Heart left ventricle (tissue), 13 donors: ENCODE data around the gene TUSC2.
"Not testable (repeated sequence)": the region's sequence is repeated elsewhere in the genome, so short reads cannot be mapped to it uniquely, and the experiment has no call there.

ENCODE experiments used
- POLR2A ChIP-seq, 2 donors: fragments of 450-650 bp; IDR thresholded peaks; one replicate each; pipeline ENCODE4 v1.6.1; 2017; ENCODE audit warnings: antibody characterized with exemption in 2 of 2, mild to moderate bottlenecking in 2 of 2, moderate library complexity in 2 of 2
- TF ChIP-seq, protein P1 (sequence below), 12 donors: fragments of 200-600 bp; sonication (generic) in 4 of 12; IDR thresholded peaks; one replicate each; pipeline versions ENCODE4 v1.5.0 to v1.8.0; 2018 to 2022; ENCODE audit warnings: antibody characterized with exemption in 12 of 12, mild to moderate bottlenecking in 5 of 12
- donor health status: ischemic (EF 13 %, LVEDD 7.1; RV severe dilation, severe dysfunction).
- donor health status: DM: no; HTN: yes; CAD: no.
- donor health status: DM: no; HTN: no; CAD: no.
- donor health status: ischemic (EF 25% LVEDD 6.9; RV normal size, moderate dysfunction).
- donor health status: ischemic (EF 25% LVEDD 5.7; RV mildly dilated, moderate dysfunction).
- donor health status: ischemic (EF 35%, LVEDD 5.7; RV mildly dilated, moderate dysfunction).
- donor health status: nonischemic (EF 11% LVEDD 7.7; RV severe dilation, severe dysfunction).
- donor health status: DM: yes; HTN: yes; CAD: no.
- donor health status: PGD.
- donor health status: ischemic (EF 29% LVEDD 5.4; RV normal size, mild dysfunction).
- donor health status: nonischemic (EF 23%, LVEDD 6.1; RV moderate dilation, normal function).

DNA sequence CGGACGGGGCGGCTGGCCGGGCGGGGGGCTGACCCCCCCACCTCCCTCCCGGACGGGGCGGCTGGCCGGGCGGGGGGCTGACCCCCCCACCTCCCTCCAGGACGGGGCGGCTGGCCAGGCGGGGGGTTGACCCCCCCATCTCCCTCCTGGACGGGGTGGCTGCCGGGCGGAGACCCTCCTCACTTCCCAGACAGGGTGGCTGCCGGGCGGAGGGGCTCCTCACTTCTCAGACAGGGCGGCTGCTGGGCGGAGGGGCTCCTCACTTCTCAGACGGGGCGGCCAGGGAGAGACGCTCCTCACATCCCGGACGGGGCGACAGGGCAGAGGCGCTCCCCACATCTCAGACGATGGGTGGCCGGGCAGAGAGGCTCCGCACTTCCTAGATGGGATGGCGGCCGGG, 16.0 kb downstream of the TUSC2 start:
- TF ChIP-seq, protein P1, sequence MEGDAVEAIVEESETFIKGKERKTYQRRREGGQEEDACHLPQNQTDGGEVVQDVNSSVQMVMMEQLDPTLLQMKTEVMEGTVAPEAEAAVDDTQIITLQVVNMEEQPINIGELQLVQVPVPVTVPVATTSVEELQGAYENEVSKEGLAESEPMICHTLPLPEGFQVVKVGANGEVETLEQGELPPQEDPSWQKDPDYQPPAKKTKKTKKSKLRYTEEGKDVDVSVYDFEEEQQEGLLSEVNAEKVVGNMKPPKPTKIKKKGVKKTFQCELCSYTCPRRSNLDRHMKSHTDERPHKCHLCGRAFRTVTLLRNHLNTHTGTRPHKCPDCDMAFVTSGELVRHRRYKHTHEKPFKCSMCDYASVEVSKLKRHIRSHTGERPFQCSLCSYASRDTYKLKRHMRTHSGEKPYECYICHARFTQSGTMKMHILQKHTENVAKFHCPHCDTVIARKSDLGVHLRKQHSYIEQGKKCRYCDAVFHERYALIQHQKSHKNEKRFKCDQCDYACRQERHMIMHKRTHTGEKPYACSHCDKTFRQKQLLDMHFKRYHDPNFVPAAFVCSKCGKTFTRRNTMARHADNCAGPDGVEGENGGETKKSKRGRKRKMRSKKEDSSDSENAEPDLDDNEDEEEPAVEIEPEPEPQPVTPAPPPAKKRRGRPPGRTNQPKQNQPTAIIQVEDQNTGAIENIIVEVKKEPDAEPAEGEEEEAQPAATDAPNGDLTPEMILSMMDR (IDR thresholded peaks at IDR 0.05), result not testable (repeated sequence)
- TF ChIP-seq POLR2A (IDR thresholded peaks at IDR 0.05), result not testable (repeated sequence)
